ENCODE measurements around the gene FGF14.

FGF14 gene

DNA sequence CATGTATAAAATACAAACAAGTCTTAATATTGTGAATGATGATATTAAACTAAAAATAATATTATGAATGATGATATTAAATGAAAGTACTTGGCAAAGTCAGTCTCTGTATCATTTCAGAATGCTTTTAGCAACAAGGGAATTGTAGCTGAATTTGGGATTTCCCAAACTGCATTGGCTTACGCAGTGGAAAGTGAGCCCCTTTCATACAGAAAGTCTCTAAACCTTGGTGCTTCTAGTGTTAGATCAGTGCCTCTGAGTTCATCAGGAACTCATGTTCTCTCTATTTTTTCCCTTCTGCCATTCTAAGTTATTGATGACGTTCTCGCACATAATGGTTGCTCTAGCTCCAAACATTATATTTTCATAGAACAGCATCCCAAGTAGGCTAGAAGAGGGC is 649.4 kb downstream of the FGF14 start (continued):
- TF ChIP-seq, protein P1, sequence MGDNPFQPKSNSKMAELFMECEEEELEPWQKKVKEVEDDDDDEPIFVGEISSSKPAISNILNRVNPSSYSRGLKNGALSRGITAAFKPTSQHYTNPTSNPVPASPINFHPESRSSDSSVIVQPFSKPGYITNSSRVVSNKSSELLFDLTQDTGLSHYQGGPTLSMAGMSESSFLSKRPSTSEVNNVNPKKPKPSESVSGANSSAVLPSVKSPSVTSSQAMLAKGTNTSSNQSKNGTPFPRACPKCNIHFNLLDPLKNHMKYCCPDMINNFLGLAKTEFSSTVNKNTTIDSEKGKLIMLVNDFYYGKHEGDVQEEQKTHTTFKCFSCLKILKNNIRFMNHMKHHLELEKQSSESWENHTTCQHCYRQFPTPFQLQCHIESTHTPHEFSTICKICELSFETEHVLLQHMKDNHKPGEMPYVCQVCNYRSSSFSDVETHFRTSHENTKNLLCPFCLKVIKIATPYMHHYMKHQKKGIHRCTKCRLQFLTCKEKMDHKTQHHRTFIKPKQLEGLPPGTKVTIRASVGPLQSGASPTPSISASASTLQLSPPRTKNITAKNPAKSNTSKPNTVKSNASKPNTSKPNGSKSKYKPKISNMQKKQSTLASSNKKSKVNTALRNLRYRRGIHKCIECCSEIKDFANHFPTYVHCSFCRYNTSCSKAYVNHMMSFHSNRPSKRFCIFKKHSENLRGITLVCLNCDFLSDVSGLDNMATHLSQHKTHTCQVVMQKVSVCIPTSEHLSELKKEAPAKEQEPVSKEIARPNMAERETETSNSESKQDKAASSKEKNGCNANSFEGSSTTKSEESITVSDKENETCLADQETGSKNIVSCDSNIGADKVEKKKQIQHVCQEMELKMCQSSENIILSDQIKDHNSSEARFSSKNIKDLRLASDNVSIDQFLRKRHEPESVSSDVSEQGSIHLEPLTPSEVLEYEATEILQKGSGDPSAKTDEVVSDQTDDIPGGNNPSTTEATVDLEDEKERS (tag by site-specific recombination; IDR thresholded peaks at IDR 0.05): no peak
- TF ChIP-seq, protein P2, sequence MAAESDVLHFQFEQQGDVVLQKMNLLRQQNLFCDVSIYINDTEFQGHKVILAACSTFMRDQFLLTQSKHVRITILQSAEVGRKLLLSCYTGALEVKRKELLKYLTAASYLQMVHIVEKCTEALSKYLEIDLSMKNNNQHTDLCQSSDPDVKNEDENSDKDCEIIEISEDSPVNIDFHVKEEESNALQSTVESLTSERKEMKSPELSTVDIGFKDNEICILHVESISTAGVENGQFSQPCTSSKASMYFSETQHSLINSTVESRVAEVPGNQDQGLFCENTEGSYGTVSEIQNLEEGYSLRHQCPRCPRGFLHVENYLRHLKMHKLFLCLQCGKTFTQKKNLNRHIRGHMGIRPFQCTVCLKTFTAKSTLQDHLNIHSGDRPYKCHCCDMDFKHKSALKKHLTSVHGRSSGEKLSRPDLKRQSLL (tag by site-specific recombination; IDR thresholded peaks at IDR 0.05): no peak
- TF ChIP-seq MEIS1 (CRISPR knock-in tag; IDR thresholded peaks at IDR 0.05; ENCODE audit: borderline replicate concordance): no peak
- no peak for TF ChIP-seq ZNF146 (tag by site-specific recombination; IDR thresholded peaks at IDR 0.05)
- TF ChIP-seq TRIM28 (IDR thresholded peaks at IDR 0.05; ENCODE audit: borderline replicate concordance, low read length): no peak

DNA sequence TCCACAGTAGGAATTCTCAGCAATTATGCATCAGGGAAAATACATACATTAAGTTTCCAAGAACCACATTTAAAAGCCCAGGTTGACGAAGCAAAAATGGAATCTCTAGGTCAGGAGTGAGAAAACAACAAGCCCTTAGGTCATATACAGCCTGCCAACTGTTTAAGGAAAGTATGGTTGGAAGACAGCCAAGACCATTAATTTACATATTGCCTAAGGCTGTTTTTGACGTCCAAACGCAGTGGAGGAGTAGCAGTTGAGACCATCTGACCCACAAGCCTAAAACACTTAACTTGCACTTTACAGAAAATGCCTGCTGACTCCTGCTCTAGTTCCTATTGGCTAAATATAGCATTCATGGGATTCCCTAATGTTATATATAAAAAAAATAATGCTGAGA is 650.4 kb downstream of the FGF14 start:
- Histone ChIP-seq H3K4me1 (ENCODE audit: control insufficient read depth, insufficient read depth, low read length) (peaks cover 4% of the 10 kb centered on the region; the same call in 1 of the 2 replicates), H3K36me3 (ENCODE audit: control insufficient read depth in 2 of 2, insufficient read depth in 1 of 2, low read length in 2 of 2) (no peaks in the 10 kb centered on the region), H3K4me3 (ENCODE audit: low read depth, low read length) (no peak overlapping the region), H3K27ac (ENCODE audit: extremely low read depth, low read depth, low read length) (no peak overlapping the region), H3K9me3 (ENCODE audit: control insufficient read depth, insufficient read depth, low read depth, low read length) (no peaks in the 10 kb centered on the region)
- ChIA-PET CTCF (no interaction called here), POLR2A (no interaction called here)
- TF ChIP-seq ZNF302 (tag by site-specific recombination; IDR thresholded peaks at IDR 0.05; ENCODE audit: low read depth): no peak
- TF ChIP-seq, protein P3, sequence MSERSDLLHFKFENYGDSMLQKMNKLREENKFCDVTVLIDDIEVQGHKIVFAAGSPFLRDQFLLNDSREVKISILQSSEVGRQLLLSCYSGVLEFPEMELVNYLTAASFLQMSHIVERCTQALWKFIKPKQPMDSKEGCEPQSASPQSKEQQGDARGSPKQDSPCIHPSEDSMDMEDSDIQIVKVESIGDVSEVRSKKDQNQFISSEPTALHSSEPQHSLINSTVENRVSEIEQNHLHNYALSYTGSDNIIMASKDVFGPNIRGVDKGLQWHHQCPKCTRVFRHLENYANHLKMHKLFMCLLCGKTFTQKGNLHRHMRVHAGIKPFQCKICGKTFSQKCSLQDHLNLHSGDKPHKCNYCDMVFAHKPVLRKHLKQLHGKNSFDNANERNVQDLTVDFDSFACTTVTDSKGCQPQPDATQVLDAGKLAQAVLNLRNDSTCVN (tag by site-specific recombination; optimal IDR thresholded peaks at IDR 0.05): no peak
- no peak for TF ChIP-seq ZNF404 (tag by site-specific recombination; IDR thresholded peaks at IDR 0.05)
- TF ChIP-seq ZNF155 (tag by site-specific recombination; IDR thresholded peaks at IDR 0.05): no peak
- TF ChIP-seq ZNF184 (tag by site-specific recombination; IDR thresholded peaks at IDR 0.05): no peak
- TF ChIP-seq ZBTB21 (tag by site-specific recombination; IDR thresholded peaks at IDR 0.05): no peak
- TF ChIP-seq ZNF561 (tag by site-specific recombination; IDR thresholded peaks at IDR 0.05; ENCODE audit: borderline replicate concordance): no peak
- no peak for TF ChIP-seq ZNF354C (tag by site-specific recombination; IDR thresholded peaks at IDR 0.05; ENCODE audit: borderline replicate concordance, low read depth)
- TF ChIP-seq ZNF544 (tag by site-specific recombination; IDR thresholded peaks at IDR 0.05): no peak
- TF ChIP-seq, protein P4, sequence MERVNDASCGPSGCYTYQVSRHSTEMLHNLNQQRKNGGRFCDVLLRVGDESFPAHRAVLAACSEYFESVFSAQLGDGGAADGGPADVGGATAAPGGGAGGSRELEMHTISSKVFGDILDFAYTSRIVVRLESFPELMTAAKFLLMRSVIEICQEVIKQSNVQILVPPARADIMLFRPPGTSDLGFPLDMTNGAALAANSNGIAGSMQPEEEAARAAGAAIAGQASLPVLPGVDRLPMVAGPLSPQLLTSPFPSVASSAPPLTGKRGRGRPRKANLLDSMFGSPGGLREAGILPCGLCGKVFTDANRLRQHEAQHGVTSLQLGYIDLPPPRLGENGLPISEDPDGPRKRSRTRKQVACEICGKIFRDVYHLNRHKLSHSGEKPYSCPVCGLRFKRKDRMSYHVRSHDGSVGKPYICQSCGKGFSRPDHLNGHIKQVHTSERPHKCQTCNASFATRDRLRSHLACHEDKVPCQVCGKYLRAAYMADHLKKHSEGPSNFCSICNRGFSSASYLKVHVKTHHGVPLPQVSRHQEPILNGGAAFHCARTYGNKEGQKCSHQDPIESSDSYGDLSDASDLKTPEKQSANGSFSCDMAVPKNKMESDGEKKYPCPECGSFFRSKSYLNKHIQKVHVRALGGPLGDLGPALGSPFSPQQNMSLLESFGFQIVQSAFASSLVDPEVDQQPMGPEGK (tag by site-specific recombination; IDR thresholded peaks at IDR 0.05): no peak
- no peak for TF ChIP-seq ZNF112 (tag by site-specific recombination; IDR thresholded peaks at IDR 0.05)
- TF ChIP-seq KLF10 (tag by site-specific recombination; IDR thresholded peaks at IDR 0.05): no peak
- TF ChIP-seq ZBTB48 (tag by site-specific recombination; IDR thresholded peaks at IDR 0.05): no peak
- no peak for TF ChIP-seq PRDM1 (tag by site-specific recombination; IDR thresholded peaks at IDR 0.05)
- no peak for TF ChIP-seq ZNF416 (tag by site-specific recombination; IDR thresholded peaks at IDR 0.05)
